HEK293 (cell line): ENCODE data around the gene RNASE8.

Source experiments
- KLF16 ChIP-seq: fragments of 450-650 bp; formaldehyde crosslinking; IDR thresholded peaks from 2 replicates; pipeline ENCODE4 v1.5.1; 2017; ENCODE audit warnings: missing biosample characterization, missing genetic modification characterization
- MEIS1 ChIP-seq: sonication (generic); formaldehyde crosslinking; IDR thresholded peaks from 2 replicates; pipeline ENCODE4 v1.8.1; 2022; ENCODE audit warnings: missing genetic modification reagents, mild to moderate bottlenecking, borderline replicate concordance
- PATZ1 ChIP-seq: fragments of 450-650 bp; formaldehyde crosslinking; IDR thresholded peaks from 2 replicates; pipeline ENCODE4 v1.5.1; 2016; ENCODE audit warnings: missing biosample characterization, missing genetic modification characterization
- PBX3 ChIP-seq: sonication (generic); formaldehyde crosslinking; IDR thresholded peaks from 2 replicates; pipeline ENCODE4 v1.8.1; 2022; ENCODE audit warnings: mild to moderate bottlenecking, moderate library complexity, missing genetic modification reagents
- PRDM1 ChIP-seq: fragments of 450-650 bp; formaldehyde crosslinking; IDR thresholded peaks from 2 replicates; pipeline ENCODE4; 2016; ENCODE audit warnings: missing biosample characterization, missing genetic modification characterization
- REST ChIP-seq: fragments of 450-650 bp; formaldehyde crosslinking; IDR thresholded peaks from 2 replicates; pipeline ENCODE4 v1.5.1; 2016; ENCODE audit warnings: missing biosample characterization, missing genetic modification characterization
- ZBTB44 ChIP-seq: fragments of 450-650 bp; IDR thresholded peaks from 2 replicates; pipeline ENCODE4 v1.5.1; 2018; ENCODE audit warnings: missing biosample characterization, mild to moderate bottlenecking, missing genetic modification characterization
- ZNF148 ChIP-seq: fragments of 450-650 bp; formaldehyde crosslinking; IDR thresholded peaks from 2 replicates; pipeline ENCODE4 v1.5.0; 2017; ENCODE audit warnings: missing biosample characterization, missing genetic modification characterization, borderline replicate concordance
- ZNF302 ChIP-seq: fragments of 450-650 bp; formaldehyde crosslinking; IDR thresholded peaks from 2 replicates; pipeline ENCODE4 v1.5.1; 2016; ENCODE audit warnings: missing biosample characterization, missing genetic modification characterization, low read depth
- ZNF341 ChIP-seq: fragments of 450-650 bp; formaldehyde crosslinking; IDR thresholded peaks from 2 replicates; pipeline ENCODE4; 2016; ENCODE audit warnings: low read depth, missing biosample characterization, missing genetic modification characterization
- ZNF449 ChIP-seq: fragments of 450-650 bp; formaldehyde crosslinking; IDR thresholded peaks from 2 replicates; pipeline ENCODE4 v1.5.1; 2017; ENCODE audit warnings: missing biosample characterization, mild to moderate bottlenecking, missing genetic modification characterization, moderate library complexity
- ZNF488 ChIP-seq: fragments of 450-650 bp; formaldehyde crosslinking; IDR thresholded peaks from 2 replicates; pipeline ENCODE4 v1.5.1; 2016; ENCODE audit warnings: missing biosample characterization, missing genetic modification characterization
- ZNF600 ChIP-seq: fragments of 450-650 bp; formaldehyde crosslinking; IDR thresholded peaks from 2 replicates; pipeline ENCODE4 v1.5.1; 2016; ENCODE audit warnings: missing biosample characterization, missing genetic modification characterization
- ZNF707 ChIP-seq: fragments of 450-650 bp; formaldehyde crosslinking; IDR thresholded peaks from 2 replicates; pipeline ENCODE4 v1.5.1; 2016; ENCODE audit warnings: missing biosample characterization, missing genetic modification characterization
- ZNF777 ChIP-seq: fragments of 450-650 bp; formaldehyde crosslinking; IDR thresholded peaks from 2 replicates; pipeline ENCODE4 v1.5.1; 2017; ENCODE audit warnings: missing biosample characterization, missing genetic modification characterization, borderline replicate concordance
- TF ChIP-seq, protein P1 (sequence below): fragments of 450-650 bp; formaldehyde crosslinking; IDR thresholded peaks from 2 replicates; pipeline ENCODE4 v1.5.1; 2017; ENCODE audit warnings: missing biosample characterization, missing genetic modification characterization
- TF ChIP-seq, protein P2 (sequence below): fragments of 450-650 bp; formaldehyde crosslinking; IDR thresholded peaks from 2 replicates; pipeline ENCODE4; 2016; ENCODE audit warnings: missing biosample characterization, missing genetic modification characterization
- TF ChIP-seq, protein P3 (sequence below): fragments of 450-650 bp; formaldehyde crosslinking; IDR thresholded peaks from 2 replicates; pipeline ENCODE4 v1.5.1; 2016; ENCODE audit warnings: missing biosample characterization, missing genetic modification characterization, borderline replicate concordance

The RNASE8 gene

GRCh38 chr14:21069388-21070082 lies 11.9 kb downstream of the RNASE8 start (continued):
- no peak for TF ChIP-seq ZNF148 (tag by site-specific recombination)
- TF ChIP-seq ZNF302 (tag by site-specific recombination): no peak
- TF ChIP-seq, protein P1, sequence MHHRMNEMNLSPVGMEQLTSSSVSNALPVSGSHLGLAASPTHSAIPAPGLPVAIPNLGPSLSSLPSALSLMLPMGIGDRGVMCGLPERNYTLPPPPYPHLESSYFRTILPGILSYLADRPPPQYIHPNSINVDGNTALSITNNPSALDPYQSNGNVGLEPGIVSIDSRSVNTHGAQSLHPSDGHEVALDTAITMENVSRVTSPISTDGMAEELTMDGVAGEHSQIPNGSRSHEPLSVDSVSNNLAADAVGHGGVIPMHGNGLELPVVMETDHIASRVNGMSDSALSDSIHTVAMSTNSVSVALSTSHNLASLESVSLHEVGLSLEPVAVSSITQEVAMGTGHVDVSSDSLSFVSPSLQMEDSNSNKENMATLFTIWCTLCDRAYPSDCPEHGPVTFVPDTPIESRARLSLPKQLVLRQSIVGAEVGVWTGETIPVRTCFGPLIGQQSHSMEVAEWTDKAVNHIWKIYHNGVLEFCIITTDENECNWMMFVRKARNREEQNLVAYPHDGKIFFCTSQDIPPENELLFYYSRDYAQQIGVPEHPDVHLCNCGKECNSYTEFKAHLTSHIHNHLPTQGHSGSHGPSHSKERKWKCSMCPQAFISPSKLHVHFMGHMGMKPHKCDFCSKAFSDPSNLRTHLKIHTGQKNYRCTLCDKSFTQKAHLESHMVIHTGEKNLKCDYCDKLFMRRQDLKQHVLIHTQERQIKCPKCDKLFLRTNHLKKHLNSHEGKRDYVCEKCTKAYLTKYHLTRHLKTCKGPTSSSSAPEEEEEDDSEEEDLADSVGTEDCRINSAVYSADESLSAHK (tag by site-specific recombination): no peak
- peak; percentile 82 for TF ChIP-seq ZNF341
- TF ChIP-seq ZNF600 (tag by site-specific recombination): 0 out of 2 replicates have a peak, but pooled peaks have one; percentile 9
- peak; percentile 59; the same call in 1 of the 2 replicates for TF ChIP-seq KLF16 (tag by site-specific recombination)
- TF ChIP-seq PRDM1 (tag by site-specific recombination): no peak
- TF ChIP-seq MEIS1 (CRISPR knock-in tag): no peak
- TF ChIP-seq ZNF488 (tag by site-specific recombination): no peak
- no peak for TF ChIP-seq PBX3 (CRISPR knock-in tag)
- TF ChIP-seq, protein P2, sequence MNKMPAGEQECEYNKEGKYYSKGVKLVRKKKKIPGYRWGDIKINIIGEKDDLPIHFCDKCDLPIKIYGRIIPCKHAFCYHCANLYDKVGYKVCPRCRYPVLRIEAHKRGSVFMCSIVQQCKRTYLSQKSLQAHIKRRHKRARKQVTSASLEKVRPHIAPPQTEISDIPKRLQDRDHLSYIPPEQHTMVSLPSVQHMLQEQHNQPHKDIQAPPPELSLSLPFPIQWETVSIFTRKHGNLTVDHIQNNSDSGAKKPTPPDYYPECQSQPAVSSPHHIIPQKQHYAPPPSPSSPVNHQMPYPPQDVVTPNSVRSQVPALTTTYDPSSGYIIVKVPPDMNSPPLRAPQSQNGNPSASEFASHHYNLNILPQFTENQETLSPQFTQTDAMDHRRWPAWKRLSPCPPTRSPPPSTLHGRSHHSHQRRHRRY: no peak
- TF ChIP-seq, protein P3, sequence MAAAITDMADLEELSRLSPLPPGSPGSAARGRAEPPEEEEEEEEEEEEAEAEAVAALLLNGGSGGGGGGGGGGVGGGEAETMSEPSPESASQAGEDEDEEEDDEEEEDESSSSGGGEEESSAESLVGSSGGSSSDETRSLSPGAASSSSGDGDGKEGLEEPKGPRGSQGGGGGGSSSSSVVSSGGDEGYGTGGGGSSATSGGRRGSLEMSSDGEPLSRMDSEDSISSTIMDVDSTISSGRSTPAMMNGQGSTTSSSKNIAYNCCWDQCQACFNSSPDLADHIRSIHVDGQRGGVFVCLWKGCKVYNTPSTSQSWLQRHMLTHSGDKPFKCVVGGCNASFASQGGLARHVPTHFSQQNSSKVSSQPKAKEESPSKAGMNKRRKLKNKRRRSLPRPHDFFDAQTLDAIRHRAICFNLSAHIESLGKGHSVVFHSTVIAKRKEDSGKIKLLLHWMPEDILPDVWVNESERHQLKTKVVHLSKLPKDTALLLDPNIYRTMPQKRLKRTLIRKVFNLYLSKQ (tag by site-specific recombination): no peak
- no peak for TF ChIP-seq ZNF777 (tag by site-specific recombination)
- no peak for TF ChIP-seq ZNF449 (tag by site-specific recombination)
- peak; percentile 37; the same call in 1 of the 2 replicates for TF ChIP-seq PATZ1 (tag by site-specific recombination)
- TF ChIP-seq ZNF707 (tag by site-specific recombination): no peak
- TF ChIP-seq REST: no peak
- no peak for TF ChIP-seq ZBTB44
